Stomach smooth muscle (tissue), 2 donors: Measurements from ENCODE around the gene CARS2.
"Not testable (repeated sequence)": the region's sequence is repeated elsewhere in the genome, so short reads cannot be mapped to it uniquely, and the experiment has no call there.

Source experiments
- H3K27ac ChIP-seq: one replicate; pipeline ENCODE4 v1.7.0; 2013; ENCODE audit warnings: mild to moderate bottlenecking, low read length, inconsistent platforms
- H3K27me3 ChIP-seq, 2 donors: one replicate each; pipeline ENCODE4 v1.7.0; 2013; ENCODE audit warnings: low read length in 2 of 2; ENCODE audit not compliant: insufficient read depth in 2 of 2, control insufficient read depth in 1 of 2
- H3K36me3 ChIP-seq, 2 donors: one replicate each; pipeline ENCODE4 v1.7.0; 2013; ENCODE audit warnings: low read length in 2 of 2; ENCODE audit not compliant: control insufficient read depth in 2 of 2, insufficient read depth in 2 of 2
- H3K4me1 ChIP-seq: one replicate; pipeline ENCODE4 v1.7.0; 2013; ENCODE audit warnings: low read length; ENCODE audit not compliant: control insufficient read depth, insufficient read depth
- H3K4me3 ChIP-seq, 2 donors: one replicate each; pipeline ENCODE4 v1.7.0; 2013; ENCODE audit warnings: low read length in 2 of 2
- H3K9ac ChIP-seq, 2 donors: one replicate each; pipeline ENCODE4 v1.7.0; 2013; ENCODE audit warnings: low read length in 2 of 2, mild to moderate bottlenecking in 1 of 2
- H3K9me3 ChIP-seq, 2 donors: one replicate each; pipeline ENCODE4 v1.7.0; 2013; ENCODE audit warnings: low read length in 2 of 2; ENCODE audit not compliant: control insufficient read depth in 2 of 2
- donor health status: healthy.
- donor health status: Pancreatic carcinoma.

Gene CARS2

GRCh38 chr13:110663491-110663890 is 42.4 kb downstream of the CARS2 start:
- H3K9ac ChIP-seq: no peak overlapping the region
- H3K9me3 ChIP-seq: no peaks in the 10 kb centered on the region
- H3K36me3 ChIP-seq: peaks cover 28 to 51% of the 10 kb centered on the region in 2 donors
- no peaks in the 10 kb centered on the region for H3K4me1 ChIP-seq
- H3K27me3 ChIP-seq: no peaks in the 10 kb centered on the region
- no peak overlapping the region for H3K27ac ChIP-seq
- H3K4me3 ChIP-seq: no peak overlapping the region

- H3K4me3 ChIP-seq: no peak overlapping the region
- no peaks in the 10 kb centered on the region for H3K4me1 ChIP-seq
- no peaks in the 10 kb centered on the region for H3K27me3 ChIP-seq
- H3K9ac ChIP-seq: no peak overlapping the region
- H3K27ac ChIP-seq: no peak overlapping the region
- peaks cover 28 to 51% of the 10 kb centered on the region in 2 donors for H3K36me3 ChIP-seq
- H3K9me3 ChIP-seq: no peaks in the 10 kb centered on the region
Observed at GRCh38 chr13:110662777-110663443, 43.0 kb downstream of the CARS2 start.

- no peak overlapping the region for H3K27ac ChIP-seq
- H3K9me3 ChIP-seq: no peaks in the 10 kb centered on the region
- no peaks in the 10 kb centered on the region for H3K4me1 ChIP-seq
- no peak overlapping the region for H3K4me3 ChIP-seq
- no peak overlapping the region for H3K9ac ChIP-seq
- H3K27me3 ChIP-seq: no peaks in the 10 kb centered on the region
- peaks cover 28 to 49% of the 10 kb centered on the region in 2 donors for H3K36me3 ChIP-seq
Observed at GRCh38 chr13:110662091-110662490, 43.8 kb downstream of the CARS2 start.

GRCh38 chr13:110661256-110661655 is 44.7 kb downstream of the CARS2 start:
- Histone ChIP-seq H3K36me3 (peaks cover 21 to 45% of the 10 kb centered on the region in 2 donors), H3K9me3 (no peaks in the 10 kb centered on the region), H3K27ac (no peak overlapping the region), H3K4me3 (no peak overlapping the region), H3K9ac (no peak overlapping the region), H3K27me3 (no peaks in the 10 kb centered on the region), H3K4me1 (no peaks in the 10 kb centered on the region)

GRCh38 chr13:110658218-110658911 is 47.6 kb downstream of the CARS2 start:
- H3K27me3 ChIP-seq, H3K9ac ChIP-seq, H3K4me1 ChIP-seq, H3K9me3 ChIP-seq, H3K27ac ChIP-seq, H3K4me3 ChIP-seq: not testable (repeated sequence)
- H3K36me3 ChIP-seq: peaks cover 5 to 30% of the 10 kb centered on the region in 2 donors

- no peak overlapping the region for H3K4me3 ChIP-seq
- H3K9me3 ChIP-seq: no peaks in the 10 kb centered on the region
- H3K4me1 ChIP-seq: no peaks in the 10 kb centered on the region
- H3K36me3 ChIP-seq: peaks cover 0 to 26% of the 10 kb centered on the region in 2 donors
- H3K9ac ChIP-seq: no peak overlapping the region
- no peaks in the 10 kb centered on the region for H3K27me3 ChIP-seq
- no peak overlapping the region for H3K27ac ChIP-seq
Observed at GRCh38 chr13:110657196-110657595, 48.7 kb downstream of the CARS2 start.

GRCh38 chr13:110653851-110654250 is 52.1 kb downstream of the CARS2 start:
- H3K9me3 ChIP-seq: no peaks in the 10 kb centered on the region
- no peaks in the 10 kb centered on the region for H3K4me1 ChIP-seq
- no peak overlapping the region for H3K4me3 ChIP-seq
- H3K36me3 ChIP-seq: peaks cover 13 to 27% of the 10 kb centered on the region in 2 donors
- H3K27ac ChIP-seq: no peak overlapping the region
- H3K27me3 ChIP-seq: no peaks in the 10 kb centered on the region
- H3K9ac ChIP-seq: no peak overlapping the region

- no peak overlapping the region for H3K27ac ChIP-seq
- peaks cover 13 to 29% of the 10 kb centered on the region in 2 donors for H3K36me3 ChIP-seq
- H3K27me3 ChIP-seq: no peaks in the 10 kb centered on the region
- H3K9me3 ChIP-seq: no peaks in the 10 kb centered on the region
- no peaks in the 10 kb centered on the region for H3K4me1 ChIP-seq
- no peak overlapping the region for H3K9ac ChIP-seq
- no peak overlapping the region for H3K4me3 ChIP-seq
Observed at GRCh38 chr13:110653271-110653670, 52.6 kb downstream of the CARS2 start.

GRCh38 chr13:110652764-110653163 is 53.2 kb downstream of the CARS2 start:
- no peak overlapping the region for H3K27ac ChIP-seq
- H3K4me3 ChIP-seq: no peak overlapping the region
- H3K9me3 ChIP-seq: no peaks in the 10 kb centered on the region
- H3K4me1 ChIP-seq: no peaks in the 10 kb centered on the region
- H3K27me3 ChIP-seq: no peaks in the 10 kb centered on the region
- H3K9ac ChIP-seq: no peak overlapping the region
- H3K36me3 ChIP-seq: peaks cover 13 to 29% of the 10 kb centered on the region in 2 donors

GRCh38 chr13:110652231-110652730 is 53.6 kb downstream of the CARS2 start:
- Histone ChIP-seq H3K4me1 (no peaks in the 10 kb centered on the region), H3K4me3 (no peak overlapping the region), H3K27me3 (no peaks in the 10 kb centered on the region), H3K9me3 (no peaks in the 10 kb centered on the region), H3K36me3 (peaks cover 13 to 29% of the 10 kb centered on the region in 2 donors), H3K9ac (no peak overlapping the region), H3K27ac (no peak overlapping the region)

- Histone ChIP-seq H3K36me3 (peaks cover 13 to 29% of the 10 kb centered on the region in 2 donors), H3K27me3 (no peaks in the 10 kb centered on the region), H3K4me3 (no peak overlapping the region), H3K27ac (no peak overlapping the region), H3K4me1 (no peaks in the 10 kb centered on the region), H3K9me3 (no peaks in the 10 kb centered on the region), H3K9ac (no peak overlapping the region)
Observed at GRCh38 chr13:110651726-110652230, 54.1 kb downstream of the CARS2 start.
